D341Med (cell line): ENCODE data around the gene TEX54.
"Not testable (repeated sequence)": the region's sequence is repeated elsewhere in the genome, so short reads cannot be mapped to it uniquely, and the experiment has no call there.

ENCODE experiments used
- DNase-seq: peaks from one replicate; pipeline ENCODE4 v3.0.0; 2012; ENCODE audit warnings: low spot score

Gene TEX54

DNA sequence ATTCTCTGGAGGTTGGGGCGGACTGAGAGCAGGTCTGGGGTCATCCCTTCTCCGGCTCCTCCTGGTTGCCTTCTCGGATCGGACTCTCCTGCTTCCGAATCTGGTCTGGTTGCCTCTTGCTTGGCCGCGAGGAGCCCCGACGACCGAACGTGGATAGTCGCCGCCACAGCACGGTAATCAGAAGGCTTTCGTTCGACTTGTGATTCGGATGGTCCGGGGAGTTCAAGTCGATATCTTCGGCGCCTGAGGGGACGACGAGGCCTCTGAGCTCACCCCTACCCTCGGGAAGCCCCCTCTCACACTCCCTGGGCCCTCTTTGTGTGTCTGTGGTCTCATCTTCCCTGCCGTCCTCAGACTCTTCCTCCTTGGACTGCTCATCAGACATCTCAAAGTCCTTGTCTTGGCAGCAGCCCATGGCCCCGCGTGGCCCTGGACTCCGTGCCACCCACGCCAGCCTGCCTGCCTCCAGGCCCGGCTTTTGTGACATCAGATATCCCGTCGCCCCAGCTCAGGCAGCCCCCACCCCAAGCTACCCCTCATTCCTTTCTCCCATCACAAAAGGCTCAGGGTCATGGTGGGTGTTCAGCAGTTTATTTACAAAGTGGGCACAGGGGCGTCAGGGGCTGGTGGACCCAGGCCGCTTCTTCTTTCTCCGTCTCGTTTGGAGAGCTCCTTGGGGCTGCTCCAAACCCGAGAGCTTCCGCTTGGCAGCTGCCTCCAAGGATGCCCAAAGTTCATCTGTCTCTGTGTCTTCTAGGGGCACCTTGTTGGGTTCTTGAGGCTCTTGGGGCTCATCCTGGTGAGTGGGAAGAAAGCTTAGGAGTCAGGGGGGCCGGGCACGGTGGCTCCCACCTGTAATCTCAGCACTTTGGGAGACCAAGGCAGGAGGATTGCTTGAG is at the start of gene TEX54:
Gene TEX54 (minus strand): TSS at position 506 of the 899 bp plus-strand sequence.
- DNase-seq = no peak

DNA sequence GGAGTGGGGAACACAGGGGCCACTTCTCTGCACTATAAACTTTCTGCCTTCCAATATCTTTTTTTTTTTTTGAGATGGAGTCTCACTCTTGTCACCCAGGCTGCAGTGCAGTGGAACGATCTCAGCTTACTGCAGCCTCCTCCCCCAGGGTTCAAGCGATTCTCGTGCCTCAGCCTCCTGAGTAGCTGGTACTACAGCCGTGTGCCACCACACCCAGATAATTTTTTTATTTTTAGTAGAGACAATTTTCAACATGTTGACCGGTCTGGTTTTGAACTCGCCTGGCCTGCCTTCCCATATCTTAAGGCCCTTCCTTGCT is 49.7 kb upstream of the TEX54 start:
- no peak for DNase-seq

DNA sequence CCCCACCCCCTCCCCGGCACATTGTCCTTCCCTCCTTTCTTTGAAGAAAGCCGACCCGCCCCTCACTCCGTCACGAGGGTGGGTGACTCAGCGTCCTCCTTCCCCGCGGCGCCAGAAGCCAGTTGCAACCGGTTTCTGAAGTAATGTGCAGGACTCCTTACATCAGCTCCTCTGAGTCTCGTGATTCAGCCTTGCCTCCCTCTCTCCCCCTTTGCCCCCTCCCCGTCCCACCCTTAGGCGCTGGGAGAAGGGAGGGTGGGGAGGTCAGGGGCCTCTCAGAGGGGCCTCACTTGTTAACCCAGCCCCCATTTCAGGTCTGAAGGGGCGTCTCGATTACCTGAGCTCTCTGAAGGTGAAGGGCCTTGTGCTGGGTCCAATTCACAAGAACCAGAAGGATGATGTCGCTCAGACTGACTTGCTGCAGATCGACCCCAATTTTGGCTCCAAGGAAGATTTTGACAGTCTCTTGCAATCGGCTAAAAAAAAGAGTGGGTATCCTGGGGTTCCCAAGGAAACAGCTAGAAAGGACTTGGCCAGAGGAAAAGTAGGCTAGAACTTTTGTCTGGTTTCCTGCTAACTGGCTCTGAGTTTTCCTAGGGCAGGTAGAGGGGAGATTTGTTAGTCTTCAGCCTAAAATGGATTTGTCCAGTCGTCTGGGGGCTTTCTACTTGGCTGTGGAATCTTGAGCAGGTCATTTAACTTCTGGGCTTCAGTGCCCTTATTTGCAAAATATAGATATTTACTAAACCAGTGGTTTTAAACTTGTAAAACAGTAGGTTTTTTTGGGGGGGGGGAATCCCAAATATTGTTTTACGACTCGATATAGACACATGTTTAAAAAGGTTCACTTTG is 49.2 kb upstream of the TEX54 start:
- peak; percentile 83 for DNase-seq

GRCh38 chr11:62880803-62881578 is 48.4 kb upstream of the TEX54 start, which contains the start of gene SLC3A2:
Gene SLC3A2 (plus strand): TSS chr11:62880896. CDS start chr11:62881024, 128 bp downstream.
- peak; percentile 87 for DNase-seq

- DNase-seq = no peak
Measured at GRCh38 chr11:62880231-62880802, 47.7 kb upstream of the TEX54 start.

DNA sequence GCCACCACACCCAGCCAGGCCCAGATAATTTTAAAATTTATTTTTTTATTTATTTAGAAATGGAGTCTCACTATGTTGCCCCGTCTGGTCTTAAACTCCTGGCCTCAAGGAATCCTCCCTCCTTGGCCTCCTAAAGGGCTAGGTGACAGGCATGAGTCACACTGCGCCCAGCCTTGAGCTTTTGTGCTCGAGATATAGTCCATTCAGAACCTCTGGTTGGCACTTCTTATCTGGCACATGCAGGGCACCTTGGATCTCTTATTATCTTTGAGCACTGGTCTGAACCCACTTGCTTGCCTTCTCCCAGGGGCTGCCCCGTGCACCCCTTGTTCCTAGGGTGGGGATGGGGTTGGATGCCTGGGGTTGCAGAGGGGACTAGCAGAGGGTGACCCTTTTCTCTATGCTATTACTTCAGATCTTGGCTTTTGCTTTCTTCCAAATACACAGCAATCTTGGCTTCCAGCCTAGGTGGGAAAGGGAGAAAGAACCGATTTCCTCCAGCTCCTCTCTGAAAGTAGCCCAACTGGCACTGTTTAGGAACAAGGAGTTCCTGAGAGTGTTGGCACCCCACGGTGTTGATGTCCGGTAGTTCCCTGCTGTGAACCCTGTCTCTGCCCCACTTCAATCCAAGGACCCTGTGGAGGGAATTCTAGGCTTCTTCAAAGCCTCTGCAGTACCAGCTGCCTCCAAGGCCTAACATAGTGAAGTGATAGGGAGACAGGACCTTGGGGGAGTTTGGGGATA is 46.8 kb upstream of the TEX54 start:
- DNase-seq = no peak

DNA sequence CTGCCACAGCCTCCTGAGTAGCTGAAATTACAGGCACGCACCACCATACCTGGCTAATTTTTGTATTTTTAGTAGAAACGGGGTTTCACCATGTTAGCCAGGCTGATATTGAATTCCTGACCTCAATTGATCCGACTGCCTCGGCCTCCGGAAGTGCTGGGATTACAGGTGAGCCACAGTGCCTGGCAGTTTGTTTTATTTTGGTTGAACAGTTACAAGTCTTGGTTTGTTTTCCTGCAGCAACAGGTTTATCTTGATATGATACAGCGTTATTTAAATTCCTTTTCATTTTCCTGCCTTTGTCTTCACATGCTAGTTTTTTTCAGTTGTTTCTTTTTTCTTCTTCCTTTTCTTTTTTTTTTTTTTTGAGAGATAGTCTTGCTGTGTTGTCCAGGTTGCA is 44.1 kb upstream of the TEX54 start:
- no peak for DNase-seq

GRCh38 chr11:62875698-62876478 is 43.2 kb upstream of the TEX54 start:
- no peak for DNase-seq

DNA sequence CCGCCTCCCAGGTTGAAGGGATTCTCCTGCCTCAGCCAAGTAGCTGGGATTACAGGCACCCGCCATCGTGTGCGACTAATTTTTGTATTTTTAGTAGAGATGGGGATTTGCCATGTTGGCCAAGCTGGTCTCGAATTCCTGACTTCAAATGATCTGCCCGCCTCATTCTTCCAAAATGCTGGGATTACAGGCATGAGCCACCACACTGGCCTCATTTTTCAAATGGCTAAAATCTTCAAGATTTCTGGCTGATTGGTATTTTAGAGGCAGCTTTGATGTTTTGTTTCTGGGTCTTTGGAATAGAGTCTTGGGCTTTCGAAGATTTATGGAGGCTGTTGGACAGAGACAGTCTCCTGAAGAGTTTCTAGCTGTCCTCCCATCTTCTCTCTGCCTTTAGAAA is 42.2 kb upstream of the TEX54 start:
- DNase-seq = no peak

DNA sequence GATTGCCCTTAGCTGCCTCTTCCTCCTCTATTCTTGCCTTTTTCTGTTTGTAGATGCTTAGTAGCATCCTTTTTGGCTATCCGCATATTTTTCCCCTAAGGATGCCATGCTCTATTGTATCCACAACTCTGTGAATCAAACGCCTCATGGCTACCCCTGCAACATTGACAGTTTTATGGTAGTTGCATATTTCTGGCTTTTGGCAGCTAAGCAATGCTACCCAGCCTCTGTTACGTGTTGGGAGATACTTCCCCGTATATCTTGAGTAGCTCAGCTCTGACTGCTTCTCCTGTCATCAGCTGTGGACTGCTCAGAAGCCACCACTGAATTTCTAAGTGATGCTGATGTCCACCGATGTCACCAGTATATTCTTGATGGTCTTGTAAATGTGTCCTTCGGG is 33.0 kb upstream of the TEX54 start:
- no peak for DNase-seq

- no peak for DNase-seq
Measured at GRCh38 chr11:62863687-62864335, 31.2 kb upstream of the TEX54 start.

GRCh38 chr11:62861564-62862192 is 29.0 kb upstream of the TEX54 start:
- not testable (repeated sequence) for DNase-seq

- no peak for DNase-seq
Measured at GRCh38 chr11:62860835-62861563, 28.4 kb upstream of the TEX54 start.

DNA sequence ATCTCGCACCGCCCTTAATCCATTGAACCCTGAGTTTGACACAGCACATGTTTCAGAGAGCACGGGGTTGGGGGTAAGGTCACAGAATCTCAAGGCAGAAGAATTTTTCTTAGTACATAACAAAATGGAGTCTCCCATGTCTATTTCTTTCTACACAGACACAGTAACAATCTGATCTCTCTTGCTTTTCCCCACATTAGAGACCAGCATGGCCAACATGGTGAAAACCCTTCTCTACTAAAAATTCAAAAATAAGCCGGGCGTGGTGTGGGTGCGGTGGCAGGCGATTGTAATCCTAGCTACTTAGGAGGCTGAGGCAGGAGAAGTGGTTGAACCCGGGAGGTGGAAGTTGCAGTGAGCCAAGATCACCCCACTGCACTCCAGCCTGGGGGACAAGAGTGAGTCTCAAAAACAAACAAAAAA is 26.7 kb upstream of the TEX54 start:
- DNase-seq = not testable (repeated sequence)

GRCh38 chr11:62858201-62858600 is 25.6 kb upstream of the TEX54 start:
- no peak for DNase-seq

DNA sequence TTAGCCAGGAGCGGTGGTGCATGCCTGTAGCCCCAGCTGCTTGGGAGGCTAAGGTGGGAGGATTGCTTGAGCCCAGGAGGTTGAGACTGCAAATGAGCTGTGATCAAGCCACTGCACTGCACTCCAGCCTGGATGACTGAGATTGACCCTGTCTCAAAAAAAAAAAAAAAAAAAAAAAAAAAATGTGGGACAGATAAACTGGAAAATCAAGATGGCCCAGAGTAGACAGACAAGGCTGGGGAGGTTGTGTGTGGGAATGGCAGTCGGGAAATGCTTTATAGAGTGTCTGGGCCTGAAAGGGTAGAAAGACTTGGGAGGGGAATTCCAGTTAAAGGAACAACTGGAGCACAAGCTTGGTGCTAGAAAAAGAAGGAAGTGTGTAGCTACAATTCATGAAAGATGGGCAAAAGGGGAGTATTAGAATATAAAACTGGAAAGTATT is 24.9 kb upstream of the TEX54 start:
- DNase-seq = no peak

GRCh38 chr11:62856333-62856895 is 23.8 kb upstream of the TEX54 start:
- DNase-seq = no peak
